H9 (cell line): Measurements from ENCODE around the gene DPCD. TPM values are rescaled to one million over a fixed set of nuclear protein-coding genes. Genes with fewer than 3 reads are reported as not detected.

Experiments used
- DNase-seq: peaks from one replicate; pipeline ENCODE4 v3.0.0-alpha.2; 2017
- H2AFZ ChIP-seq: one replicate; pipeline ENCODE4 v1.6.1; 2013; ENCODE audit warnings: mild to moderate bottlenecking, low read length, control low read depth, moderate library complexity
- H2AK5ac ChIP-seq: 2 replicates; pipeline ENCODE4 v1.6.1; 2013; ENCODE audit warnings: low read length, control low read depth, mixed read lengths; ENCODE audit not compliant: insufficient read length
- H2BK120ac ChIP-seq: one replicate; pipeline ENCODE4 v1.6.1; 2013; ENCODE audit warnings: low read depth, mild to moderate bottlenecking, low read length, control low read depth, inconsistent platforms; ENCODE audit not compliant: poor library complexity, severe bottlenecking
- H2BK12ac ChIP-seq: 2 replicates; pipeline ENCODE4 v1.6.1; 2013; ENCODE audit warnings: low read length, control low read depth, mixed read lengths, low read depth; ENCODE audit not compliant: insufficient read length
- H2BK15ac ChIP-seq: 2 replicates; pipeline ENCODE4 v1.6.1; 2013; ENCODE audit warnings: low read depth, low read length, control low read depth
- H2BK20ac ChIP-seq: one replicate; pipeline ENCODE4 v1.6.1; 2013; ENCODE audit warnings: low read depth, mild to moderate bottlenecking, low read length, control low read depth, inconsistent platforms; ENCODE audit not compliant: poor library complexity, severe bottlenecking
- H2BK5ac ChIP-seq: 2 replicates; pipeline ENCODE4 v1.6.1; 2013; ENCODE audit warnings: low read length, control low read depth, mixed read lengths; ENCODE audit not compliant: insufficient read length
- H3K14ac ChIP-seq: 2 replicates; pipeline ENCODE4 v1.6.1; 2013; ENCODE audit warnings: low read length, control low read depth; ENCODE audit not compliant: insufficient read depth
- H3K18ac ChIP-seq: 2 replicates; pipeline ENCODE4 v1.6.1; 2013; ENCODE audit warnings: low read depth, mild to moderate bottlenecking, mixed read lengths, low read length, control low read depth; ENCODE audit not compliant: insufficient read length
- H3K23ac ChIP-seq: 2 replicates; pipeline ENCODE4 v1.6.1; 2013; ENCODE audit warnings: low read length, control low read depth, mixed read lengths, low read depth; ENCODE audit not compliant: insufficient read length
- H3K23me2 ChIP-seq: 2 replicates; pipeline ENCODE4 v1.6.1; 2013; ENCODE audit warnings: low read depth, mild to moderate bottlenecking, mixed read lengths, low read length, control low read depth; ENCODE audit not compliant: insufficient read length, poor library complexity, severe bottlenecking
- H3K27ac ChIP-seq: 2 replicates; pipeline ENCODE4 v1.5.1; 2013; ENCODE audit warnings: low read length, control low read depth, mixed read lengths, low read depth; ENCODE audit not compliant: insufficient read length
- H3K27me3 ChIP-seq: 2 replicates; pipeline ENCODE4 v1.6.1; 2013; ENCODE audit warnings: low read length, control low read depth, inconsistent platforms; ENCODE audit not compliant: insufficient read depth
- H3K4ac ChIP-seq: 2 replicates; pipeline ENCODE4 v1.6.1; 2013; ENCODE audit warnings: low read depth, mild to moderate bottlenecking, control low read depth, inconsistent platforms, low read length, moderate library complexity
- H3K4me1 ChIP-seq: 2 replicates; pipeline ENCODE4 v1.6.1; 2013; ENCODE audit warnings: low read length, control low read depth, inconsistent platforms; ENCODE audit not compliant: insufficient read depth
- H3K4me2 ChIP-seq: 2 replicates; pipeline ENCODE4 v1.6.1; 2013; ENCODE audit warnings: low read length, control low read depth, mixed read lengths; ENCODE audit not compliant: insufficient read length, insufficient read depth
- H3K56ac ChIP-seq: 2 replicates; pipeline ENCODE4 v1.6.1; 2013; ENCODE audit warnings: low read depth, mild to moderate bottlenecking, mixed read lengths, low read length, control low read depth; ENCODE audit not compliant: insufficient read length
- H3K79me1 ChIP-seq: 2 replicates; pipeline ENCODE4 v1.6.1; 2013; ENCODE audit warnings: low read depth, mild to moderate bottlenecking, moderate library complexity, low read length, control low read depth, inconsistent platforms; ENCODE audit not compliant: insufficient read depth, poor library complexity, severe bottlenecking
- H3K79me2 ChIP-seq: 2 replicates; pipeline ENCODE4 v1.6.1; 2013; ENCODE audit warnings: low read length, control low read depth, inconsistent platforms; ENCODE audit not compliant: insufficient read depth
- H3K9ac ChIP-seq: 2 replicates; pipeline ENCODE4 v1.6.1; 2013; ENCODE audit warnings: low read length, control low read depth, mixed read lengths; ENCODE audit not compliant: insufficient read length; ENCODE audit errors: extremely low read depth
- H3K9me3 ChIP-seq: one replicate; pipeline ENCODE4 v1.6.1; 2013; ENCODE audit warnings: low read depth, low read length, inconsistent platforms; ENCODE audit not compliant: control insufficient read depth
- H3T11ph ChIP-seq: one replicate; pipeline ENCODE4 v1.6.1; 2013; ENCODE audit warnings: mild to moderate bottlenecking, low read length, control low read depth, inconsistent platforms
- H4K20me1 ChIP-seq: one replicate; pipeline ENCODE4 v1.6.1; 2013; ENCODE audit not compliant: control insufficient read depth, insufficient read length, insufficient read depth
- H4K5ac ChIP-seq: 2 replicates; pipeline ENCODE4 v1.6.1; 2013; ENCODE audit warnings: low read depth, mild to moderate bottlenecking, mixed read lengths, low read length, control low read depth; ENCODE audit not compliant: insufficient read length
- H4K8ac ChIP-seq: replicated peaks from 2 replicates; pipeline ENCODE4 v1.6.1; 2013; ENCODE audit warnings: low read length, control low read depth, mixed read lengths, low read depth; ENCODE audit not compliant: insufficient read length
- H4K91ac ChIP-seq: 2 replicates; pipeline ENCODE4 v1.6.1; 2013; ENCODE audit warnings: low read depth, mild to moderate bottlenecking, moderate library complexity, mixed read lengths, low read length, control low read depth; ENCODE audit not compliant: insufficient read length
- H3K27ac Mint-ChIP-seq, 3 experiments: 2 replicates in 2 of 3; 3 replicates in 1 of 3; pipeline ENCODE4 v1.8.0; 2020 to 2021; ENCODE audit warnings: mixed read lengths in 3 of 3, mild to moderate bottlenecking in 1 of 3, moderate library complexity in 1 of 3
- H3K27me3 Mint-ChIP-seq: 2 replicates; pipeline ENCODE4 v1.8.0; 2021; ENCODE audit warnings: low read depth, mild to moderate bottlenecking, moderate library complexity, mixed read lengths
- H3K36me3 Mint-ChIP-seq, 3 experiments: 2 replicates in 2 of 3; 3 replicates in 1 of 3; pipeline ENCODE4 v1.8.0; 2020 to 2021; ENCODE audit warnings: low read depth in 3 of 3, mixed read lengths in 3 of 3; ENCODE audit not compliant: insufficient read depth in 1 of 3
- H3K4me1 Mint-ChIP-seq, 2 experiments: 2 replicates each; pipeline ENCODE4 v1.8.0; 2020; ENCODE audit warnings: mixed read lengths in 2 of 2
- H3K4me3 Mint-ChIP-seq, 2 experiments: 2 replicates in 1 of 2; 3 replicates in 1 of 2; pipeline ENCODE4 v1.8.0; 2020 to 2021; ENCODE audit warnings: mild to moderate bottlenecking in 2 of 2, mixed read lengths in 2 of 2, moderate library complexity in 1 of 2
- H3K9me3 Mint-ChIP-seq, 2 experiments: 2 replicates in 1 of 2; 3 replicates in 1 of 2; pipeline ENCODE4 v1.8.0; 2020; ENCODE audit warnings: mild to moderate bottlenecking in 2 of 2, mixed read lengths in 2 of 2, moderate library complexity in 1 of 2
- CTCF ChIP-seq: fragments of 200-600 bp; sonication (generic); conservative IDR thresholded peaks from 3 replicates; pipeline ENCODE4 v1.8.0; 2021; ENCODE audit warnings: antibody characterized with exemption, mild to moderate bottlenecking
- WGBS: extraction: QIAGEN DNeasy Blood & Tissue Kit; methylation state at CpG from one replicate; pipeline ENCODE4 v1.1.7; 2013; ENCODE audit warnings: missing lambda C conversion rate, low lambda C conversion rate, mixed read lengths; ENCODE audit not compliant: insufficient read length; ENCODE audit errors: extremely low coverage; 5-methylcytosine and 5-hydroxymethylcytosine counted together
- total RNA-seq: library from RNA; stranded (reverse); gene quantifications from 2 replicates; pipeline ENCODE4 v1.2.1, GENCODE V29; 2021

The DPCD gene
- total RNA-seq, 1 experiment from 2014 or later: 21.8 TPM

GRCh38 chr10:101575580-101576210, 12.4 kb upstream of the DPCD start:
- no peak overlapping the region for H3K4me3 Mint-ChIP-seq
- no peak overlapping the region for H3K56ac ChIP-seq
- peaks cover 3% of the 10 kb centered on the region for H4K20me1 ChIP-seq
- peaks cover 3 to 8% of the 10 kb centered on the region in 2 experiments; a peak in 4 of 5 replicates for H3K9me3 Mint-ChIP-seq
- H2AFZ ChIP-seq: no peak overlapping the region
- H4K5ac ChIP-seq: no peak overlapping the region
- H3T11ph ChIP-seq: no peak overlapping the region
- no peaks in the 10 kb centered on the region for H3K79me1 ChIP-seq
- no peak overlapping the region for H2BK5ac ChIP-seq
- H2BK20ac ChIP-seq: no peak overlapping the region
- no peak overlapping the region for H2BK120ac ChIP-seq
- H3K4me1 ChIP-seq: 0 out of 2 replicates have a peak, but pooled peaks cover under 1% of the 10 kb centered on the region
- no peak overlapping the region for H2BK12ac ChIP-seq
- H3K18ac ChIP-seq: no peak overlapping the region
- no peak overlapping the region for H2BK15ac ChIP-seq
- WGBS: no CpG with 5 or more reads among the region's 7 CpGs
- peaks cover 18 to 39% (median 32%) of the 10 kb centered on the region in 3 experiments for H3K36me3 Mint-ChIP-seq
- H3K27ac Mint-ChIP-seq: no peak overlapping the region
- peaks cover 6% of the 10 kb centered on the region; the same call in 1 of the 2 replicates for H3K27me3 ChIP-seq
- TF ChIP-seq CTCF: no peak
- no peak overlapping the region for H3K23ac ChIP-seq
- H3K79me2 ChIP-seq: no peaks in the 10 kb centered on the region
- no peak overlapping the region for H3K4me2 ChIP-seq
- H3K4me1 Mint-ChIP-seq: peaks cover 22 to 31% of the 10 kb centered on the region in 2 experiments
- H3K9me3 ChIP-seq: no peaks in the 10 kb centered on the region
- no peak overlapping the region for H4K91ac ChIP-seq
- H3K14ac ChIP-seq: no peak overlapping the region
- H4K8ac ChIP-seq: no peak overlapping the region
- no peak overlapping the region for H3K4ac ChIP-seq
- peaks cover 38% of the 10 kb centered on the region for H3K27me3 Mint-ChIP-seq
- no peak overlapping the region for H2AK5ac ChIP-seq
- no peak overlapping the region for H3K27ac ChIP-seq
- DNase-seq: no peak
- peaks cover 3% of the 10 kb centered on the region for H3K23me2 ChIP-seq
- no peak overlapping the region for H3K9ac ChIP-seq
